Thymus (tissue), 11 donors: ENCODE results near the gene PACRG. TPM values are rescaled to one million over a fixed set of nuclear protein-coding genes. Genes with fewer than 3 reads are reported as not detected.

ENCODE experiments used
- DNase-seq, 9 donors: peaks; one replicate each; pipeline ENCODE4 v3.0.0-alpha.2; 2013; ENCODE audit warnings: low spot score in 9 of 9, low read depth in 6 of 9, missing footprints in 1 of 9
- H3K27ac ChIP-seq, 2 donors: one replicate each; pipeline ENCODE4 v1.5.1; 2013; ENCODE audit warnings: control low read depth in 1 of 2, low read depth in 1 of 2, low read length in 1 of 2, mild to moderate bottlenecking in 1 of 2, moderate library complexity in 1 of 2
- H3K27me3 ChIP-seq, 2 donors: one replicate each; pipeline ENCODE4 v1.5.1; 2013; ENCODE audit warnings: low read length in 1 of 2; ENCODE audit not compliant: control insufficient read depth in 2 of 2, insufficient read depth in 1 of 2
- H3K36me3 ChIP-seq, 2 donors: one replicate each; pipeline ENCODE4 v1.5.1; 2013; ENCODE audit warnings: low read length in 1 of 2, mild to moderate bottlenecking in 1 of 2, moderate library complexity in 1 of 2; ENCODE audit not compliant: control insufficient read depth in 2 of 2, insufficient read depth in 2 of 2
- H3K4me1 ChIP-seq, 2 donors: one replicate each; pipeline ENCODE4 v1.5.1; 2013; ENCODE audit warnings: low read length in 2 of 2; ENCODE audit not compliant: control insufficient read depth in 2 of 2, insufficient read depth in 2 of 2
- H3K4me3 ChIP-seq, 2 donors: one replicate each; pipeline ENCODE4 v1.5.1; 2013; ENCODE audit warnings: low read length in 2 of 2, control low read depth in 1 of 2, mild to moderate bottlenecking in 1 of 2
- H3K9me3 ChIP-seq, 2 donors: one replicate each; pipeline ENCODE4 v1.5.1; 2013; ENCODE audit warnings: low read length in 1 of 2, mild to moderate bottlenecking in 1 of 2; ENCODE audit not compliant: control insufficient read depth in 2 of 2, insufficient read depth in 1 of 2
- WGBS: extraction: QIAGEN DNeasy Blood & Tissue Kit; methylation state at CpG from one replicate; pipeline ENCODE4 v1.1.7; 2013; 5-methylcytosine and 5-hydroxymethylcytosine counted together
- polyA plus RNA-seq: library from polyadenylated mRNA; stranded (reverse); fragments of 200-250 nt; gene quantifications from one replicate; pipeline ENCODE4 v1.2.3, GENCODE V29; 2013
- total RNA-seq: library from RNA; stranded (reverse); fragments of 120-200 nt; gene quantifications from one replicate; pipeline ENCODE4 v1.2.4, GENCODE V29; 2013
- donor health status: healthy.

PACRG gene
- total and polyA plus RNA-seq, 2 donors: 0.42 to 0.62 TPM

DNA sequence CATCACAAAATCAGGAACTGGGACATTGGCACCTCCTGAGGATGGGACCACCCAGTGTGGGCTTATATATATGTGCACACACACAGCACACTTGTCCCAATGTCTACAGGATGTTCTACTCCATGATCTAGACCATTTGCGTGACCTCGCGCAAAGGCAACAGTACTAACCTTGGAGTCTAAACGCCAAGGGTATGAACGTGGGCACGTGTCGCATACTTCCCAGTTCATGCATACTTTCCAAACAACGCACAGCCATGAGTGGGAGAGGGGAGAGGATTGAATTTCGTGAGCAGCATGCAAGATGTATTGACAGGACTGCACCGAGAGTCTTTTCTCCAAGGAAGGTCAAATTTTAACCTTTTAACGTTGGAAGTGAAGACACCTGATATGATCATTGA lies 472.5 kb downstream of the PACRG start:
- peaks cover 0 to 4% of the 10 kb centered on the region in 2 donors for H3K9me3 ChIP-seq
- H3K4me3 ChIP-seq: no peak overlapping the region
- WGBS: 94% methylated on average over 11 of the region's 11 CpGs
- no peaks in the 10 kb centered on the region for H3K4me1 ChIP-seq
- no peaks in the 10 kb centered on the region for H3K36me3 ChIP-seq
- H3K27ac ChIP-seq: no peak overlapping the region
- DNase-seq: no peak
- H3K27me3 ChIP-seq: no peaks in the 10 kb centered on the region

DNA sequence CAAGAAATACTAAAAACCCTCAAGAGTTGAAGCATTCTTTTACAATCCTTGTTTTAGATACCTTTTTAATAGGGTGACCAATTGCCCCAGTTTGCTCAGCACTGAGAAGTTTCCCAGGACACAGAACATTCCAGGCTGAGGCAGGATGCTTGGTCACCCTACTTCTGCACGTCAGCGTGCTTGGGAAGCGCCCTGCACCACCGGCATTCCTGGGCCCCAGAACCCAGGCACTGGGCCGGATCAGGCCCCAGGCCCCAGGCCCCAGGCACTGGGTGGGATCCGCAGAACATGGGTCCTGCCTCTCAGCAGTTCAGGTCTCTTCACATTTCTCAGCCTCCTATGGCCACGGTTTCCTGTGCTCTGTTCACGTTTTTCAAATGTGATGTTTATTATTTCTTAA lies 472.9 kb downstream of the PACRG start:
- H3K9me3 ChIP-seq: peaks cover 0 to 2% of the 10 kb centered on the region in 2 donors
- H3K4me1 ChIP-seq: no peaks in the 10 kb centered on the region

DNA sequence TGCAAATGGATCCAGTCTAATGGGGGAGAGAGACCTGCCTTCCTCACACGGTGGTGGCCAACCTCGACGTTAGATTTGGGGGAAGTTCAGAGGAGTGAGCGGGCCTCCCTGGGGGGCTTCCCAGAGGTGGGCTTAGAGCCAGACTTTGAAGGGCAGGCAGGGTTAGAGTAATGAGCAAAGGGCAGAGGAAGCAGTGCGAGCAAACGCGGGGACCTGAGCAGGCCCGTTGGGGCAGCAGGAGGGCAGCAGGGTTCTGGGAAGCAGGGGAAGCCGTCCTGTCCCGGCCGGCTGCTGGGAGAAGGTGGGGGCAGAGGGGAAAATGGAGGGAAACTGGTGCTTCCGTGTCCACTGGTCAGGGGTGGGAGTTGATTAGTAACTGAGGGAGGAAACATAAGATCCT lies 474.1 kb downstream of the PACRG start:
- H3K4me3 ChIP-seq: no peak overlapping the region
- 93% methylated on average over 12 of the region's 12 CpGs for WGBS

More for the DNA sequence above, 472.9 kb downstream of the PACRG start:
- no peak for DNase-seq
- WGBS: 93% methylated on average over 8 of the region's 8 CpGs
- Histone ChIP-seq H3K36me3 (no peaks in the 10 kb centered on the region), H3K27ac (no peak overlapping the region), H3K4me3 (no peak overlapping the region), H3K27me3 (no peaks in the 10 kb centered on the region)

DNA sequence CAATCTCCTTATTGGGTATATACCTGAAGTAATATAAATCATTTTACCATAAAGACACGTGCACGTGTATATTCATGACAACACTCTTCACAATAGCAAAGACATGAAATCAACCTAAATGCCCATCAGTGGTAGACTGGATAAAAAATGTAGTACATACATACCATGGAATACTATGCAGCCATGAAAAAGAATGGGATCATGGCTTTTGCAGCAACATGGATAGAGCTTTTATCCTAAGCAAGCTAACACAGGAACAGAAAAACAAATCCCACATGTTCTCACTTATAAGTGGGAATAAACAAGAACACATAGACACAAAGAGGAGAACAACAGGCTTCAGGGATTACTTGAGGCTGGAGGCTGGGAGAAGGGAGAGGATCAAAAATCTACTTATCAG lies 478.4 kb downstream of the PACRG start:
- Histone ChIP-seq H3K27ac (no peak overlapping the region), H3K4me1 (no peaks in the 10 kb centered on the region), H3K36me3 (no peaks in the 10 kb centered on the region), H3K4me3 (no peak overlapping the region), H3K27me3 (no peaks in the 10 kb centered on the region), H3K9me3 (no peaks in the 10 kb centered on the region)
- no peak for DNase-seq
- WGBS: 99% methylated on average over 2 of the region's 2 CpGs

More for the DNA sequence above, 474.1 kb downstream of the PACRG start:
- DNase-seq: no peak
- Histone ChIP-seq H3K9me3 (no peaks in the 10 kb centered on the region), H3K36me3 (no peaks in the 10 kb centered on the region), H3K27ac (no peak overlapping the region), H3K27me3 (no peaks in the 10 kb centered on the region), H3K4me1 (no peaks in the 10 kb centered on the region)

DNA sequence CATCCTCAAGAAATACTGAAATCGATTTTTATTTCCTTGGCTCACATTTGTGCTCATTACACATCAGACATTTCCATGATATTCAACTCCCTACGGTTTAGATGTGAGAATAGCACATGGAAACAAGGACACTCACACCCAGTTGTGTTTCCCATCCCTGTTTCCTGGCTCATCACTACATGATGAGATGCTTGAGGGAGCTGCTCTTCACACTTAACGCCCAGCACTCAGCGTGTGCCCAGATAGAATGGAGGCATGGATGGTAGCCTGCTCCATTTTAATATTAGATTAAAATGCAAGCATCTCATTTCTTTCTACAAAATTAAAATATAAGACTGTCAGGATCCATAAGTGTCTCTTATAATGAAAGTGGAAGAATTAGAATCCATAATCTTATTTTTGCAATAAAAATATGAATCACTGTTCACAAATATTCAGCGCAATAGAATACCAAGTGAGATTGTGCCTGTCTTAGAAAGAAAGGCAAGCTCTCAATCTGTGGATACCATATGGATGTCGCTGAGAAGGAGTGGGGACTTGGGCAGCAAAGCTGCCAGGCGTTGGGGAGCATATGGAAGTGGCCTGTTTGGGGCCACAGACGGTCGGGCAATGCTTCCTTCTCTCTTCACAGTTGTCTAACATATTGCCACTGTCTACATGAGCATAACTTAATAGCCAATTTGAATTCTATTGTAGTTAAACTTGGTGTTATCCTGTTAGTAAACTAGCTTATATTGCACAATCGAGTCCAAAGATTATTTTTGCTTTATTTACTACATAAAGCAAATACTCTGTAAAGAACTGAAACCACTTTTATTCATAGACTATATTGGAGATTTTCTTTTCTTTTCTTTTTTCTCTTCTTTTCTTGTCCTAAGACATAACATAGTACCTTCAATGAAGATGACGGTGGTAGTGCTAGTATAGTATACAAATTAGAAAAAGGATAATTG lies 479.9 kb downstream of the PACRG start:
- no peaks in the 10 kb centered on the region for H3K4me1 ChIP-seq
- H3K27me3 ChIP-seq: no peaks in the 10 kb centered on the region
- WGBS: 94% methylated on average over 11 of the region's 11 CpGs
- H3K9me3 ChIP-seq: peaks cover 0 to 7% of the 10 kb centered on the region in 2 donors
- no peaks in the 10 kb centered on the region for H3K36me3 ChIP-seq
- no peak overlapping the region for H3K27ac ChIP-seq
- no peak for DNase-seq
- H3K4me3 ChIP-seq: no peak overlapping the region

DNA sequence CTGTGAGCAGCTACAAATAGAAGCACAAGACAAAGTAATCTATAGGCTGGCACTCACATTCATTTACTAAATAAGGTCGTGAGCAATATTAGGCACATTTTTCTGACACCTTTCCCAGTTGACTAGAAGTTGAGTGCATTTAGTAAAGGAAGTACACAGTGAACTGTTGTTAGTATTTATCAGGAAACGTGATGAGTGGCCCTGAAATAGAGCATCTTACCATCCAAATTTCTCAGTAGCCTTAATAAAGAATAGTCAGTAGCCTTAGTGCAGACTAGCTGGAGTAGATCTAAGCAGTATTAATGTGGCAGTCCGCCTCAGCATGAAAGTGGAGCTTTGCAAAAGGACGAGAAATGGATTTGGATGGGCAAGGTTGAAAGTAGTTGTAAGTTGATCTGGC lies 481.2 kb downstream of the PACRG start:
- WGBS: 86% methylated on average over 4 of the region's 4 CpGs
- H3K4me3 ChIP-seq: no peak overlapping the region
- peaks cover 0 to 7% of the 10 kb centered on the region in 2 donors for H3K9me3 ChIP-seq

DNA sequence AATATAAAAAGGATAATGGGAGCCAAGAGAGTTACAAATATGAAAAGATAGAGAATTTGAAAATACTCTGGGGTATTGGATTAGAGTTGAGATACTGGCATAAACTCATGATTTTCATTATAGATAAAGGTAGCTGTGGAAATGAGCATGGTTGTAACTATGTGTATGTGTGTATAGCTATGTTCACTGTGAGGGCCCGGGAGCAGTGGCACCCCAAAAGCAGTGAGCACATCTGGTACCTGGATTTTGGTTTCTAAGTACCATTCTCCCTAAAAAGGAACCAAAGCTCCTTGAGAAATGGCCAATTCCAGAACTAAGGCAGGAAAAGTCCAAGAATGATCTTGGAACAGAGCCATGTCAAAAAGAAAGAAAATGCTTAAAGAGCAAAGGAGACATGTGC lies 484.3 kb downstream of the PACRG start:
- 92% methylated on average over 1 of the region's 1 CpG for WGBS

More for the DNA sequence above, 481.2 kb downstream of the PACRG start:
- Histone ChIP-seq H3K36me3 (no peaks in the 10 kb centered on the region), H3K27me3 (no peaks in the 10 kb centered on the region), H3K27ac (no peak overlapping the region), H3K4me1 (no peaks in the 10 kb centered on the region)
- no peak for DNase-seq

DNA sequence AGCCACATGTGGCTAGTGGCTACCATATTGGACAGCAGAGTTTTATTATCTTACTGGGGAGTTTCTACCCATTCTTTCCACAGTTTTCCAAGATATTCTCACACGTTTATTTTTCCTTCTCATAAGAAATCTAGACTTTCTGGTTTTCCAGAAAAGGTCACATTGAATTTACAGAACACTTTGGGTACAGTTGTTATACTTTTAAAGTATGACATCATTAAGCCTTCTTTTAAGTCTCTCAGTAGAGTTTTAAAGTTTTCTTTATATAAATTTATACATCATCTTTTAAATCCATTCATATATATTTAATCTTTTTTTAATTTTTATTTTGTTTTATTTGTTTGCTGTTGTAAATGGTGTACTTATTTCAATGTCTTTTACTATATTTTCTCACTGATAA lies 486.5 kb downstream of the PACRG start:
- H3K9me3 ChIP-seq: peaks cover 0 to 7% of the 10 kb centered on the region in 2 donors
- no peaks in the 10 kb centered on the region for H3K27me3 ChIP-seq
- whole genome bisulfite sequencing: 88% methylated on average over 1 of the region's 1 CpG
- H3K27ac ChIP-seq: no peak overlapping the region
- no peaks in the 10 kb centered on the region for H3K4me1 ChIP-seq
- no peaks in the 10 kb centered on the region for H3K36me3 ChIP-seq
- no peak overlapping the region for H3K4me3 ChIP-seq
- no peak for DNase-seq

More for the DNA sequence above, 484.3 kb downstream of the PACRG start:
- Histone ChIP-seq H3K36me3 (no peaks in the 10 kb centered on the region), H3K27ac (no peak overlapping the region), H3K9me3 (peaks cover 0 to 7% of the 10 kb centered on the region in 2 donors), H3K27me3 (no peaks in the 10 kb centered on the region), H3K4me3 (no peak overlapping the region), H3K4me1 (no peaks in the 10 kb centered on the region)
- DNase-seq: no peak

DNA sequence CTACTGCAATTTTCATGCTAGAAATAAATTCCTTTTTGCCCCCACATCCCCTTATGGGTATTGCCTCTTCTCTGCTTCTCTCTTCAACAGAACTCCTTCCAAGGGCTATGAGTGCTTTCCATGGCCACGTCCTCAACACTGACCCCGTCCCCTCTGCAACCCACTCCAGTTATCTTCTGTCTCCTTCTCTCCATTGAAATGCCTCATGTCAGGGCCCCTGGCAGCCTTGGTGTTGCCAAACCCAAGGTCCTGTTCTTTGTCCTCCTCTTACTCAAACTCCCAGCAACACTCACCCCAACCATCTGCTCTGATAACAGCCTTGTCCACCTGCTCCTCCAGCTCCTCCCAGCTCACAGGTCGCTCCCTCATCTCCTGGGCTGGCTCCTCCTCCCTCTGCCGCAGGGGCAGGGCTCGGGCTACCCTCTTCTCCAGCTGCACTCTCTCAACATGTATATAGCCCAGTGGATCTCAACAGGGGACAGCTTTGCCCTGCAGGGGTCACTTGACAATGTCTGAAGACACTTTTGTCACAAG lies 490.7 kb downstream of the PACRG start:
- 91% methylated on average over 5 of the region's 5 CpGs for whole genome bisulfite sequencing
- Histone ChIP-seq H3K27ac (no peak overlapping the region), H3K4me3 (no peak overlapping the region), H3K27me3 (no peaks in the 10 kb centered on the region), H3K4me1 (no peaks in the 10 kb centered on the region), H3K9me3 (no peaks in the 10 kb centered on the region), H3K36me3 (no peaks in the 10 kb centered on the region)
- DNase-seq: no peak
